Measurements from ENCODE around the gene SLCO3A1. TPM values are rescaled to one million over a fixed set of nuclear protein-coding genes. Genes with fewer than 3 reads are reported as not detected.
A peak's percentile ranks its signal among the peaks of the same experiment; 100 is the strongest.

Gene SLCO3A1
- total RNA-seq, 1 experiment from 2014 or later: 1.4 TPM

DNA sequence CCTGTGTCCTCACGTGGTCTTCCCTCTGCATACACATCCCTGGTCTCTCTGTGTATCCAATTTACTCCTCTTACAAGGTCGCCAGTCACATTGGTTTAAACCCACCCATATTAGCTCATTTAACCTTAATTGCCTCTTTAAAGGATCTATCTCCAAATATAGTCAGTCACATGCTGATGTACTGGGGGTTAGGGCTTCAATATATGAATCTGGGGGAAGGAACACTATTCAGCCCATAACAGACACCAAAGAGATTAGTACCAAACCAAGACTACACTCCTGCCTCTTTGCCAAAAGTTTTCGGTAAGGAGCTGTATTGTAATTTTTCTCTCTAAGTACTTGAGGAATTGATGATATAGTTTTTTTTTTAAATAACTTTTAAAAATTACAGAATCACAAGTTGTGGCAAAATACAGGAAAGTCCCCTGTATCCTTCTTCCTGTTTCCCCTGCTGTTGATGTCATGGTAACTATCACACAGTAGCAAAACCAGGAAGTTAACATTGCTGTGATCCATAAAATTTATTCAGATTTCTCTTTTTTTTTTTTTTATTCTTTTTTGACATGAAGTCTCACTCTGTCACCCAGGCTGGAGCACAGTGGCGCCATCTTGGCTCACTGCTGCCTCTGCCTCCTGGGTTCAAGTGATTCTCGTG lies 67.8 kb downstream of the SLCO3A1 start:
- Histone ChIP-seq H3K36me3 (replicated peaks; ENCODE audit: control insufficient read depth, insufficient read depth, low read length) (no peaks in the 10 kb centered on the region; the same call in 1 of the 2 replicates), H3K4me3 (ENCODE audit: insufficient read depth, low read depth, low read length) (no peak overlapping the region), H3K27me3 (ENCODE audit: control insufficient read depth, insufficient read depth, low read length) (no peaks in the 10 kb centered on the region)
- DNase-seq: no peak

DNA sequence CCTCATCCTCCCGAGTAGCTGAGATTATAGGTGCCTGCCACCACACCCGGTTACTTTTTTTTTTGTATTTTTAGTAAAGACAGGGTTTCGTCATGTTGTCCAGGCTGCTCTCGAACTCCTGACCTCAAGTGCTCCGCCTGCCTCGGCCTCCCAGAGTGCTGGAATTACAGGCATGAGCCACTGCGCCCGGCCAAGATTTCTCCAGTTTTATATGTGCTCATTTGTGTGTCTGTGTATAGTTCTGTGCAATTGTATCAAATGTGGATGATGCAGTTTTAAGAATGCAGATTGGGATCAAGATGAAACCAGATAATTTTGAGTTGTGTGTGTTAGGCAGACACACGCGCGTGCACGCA lies 68.3 kb downstream of the SLCO3A1 start:
- H3K4me3 ChIP-seq (ENCODE audit: insufficient read depth, low read depth, low read length): no peak overlapping the region
- H3K36me3 ChIP-seq (replicated peaks; ENCODE audit: control insufficient read depth, insufficient read depth, low read length): no peaks in the 10 kb centered on the region
- DNase-seq: no peak
- H3K27me3 ChIP-seq (ENCODE audit: control insufficient read depth, insufficient read depth, low read length): no peaks in the 10 kb centered on the region

DNA sequence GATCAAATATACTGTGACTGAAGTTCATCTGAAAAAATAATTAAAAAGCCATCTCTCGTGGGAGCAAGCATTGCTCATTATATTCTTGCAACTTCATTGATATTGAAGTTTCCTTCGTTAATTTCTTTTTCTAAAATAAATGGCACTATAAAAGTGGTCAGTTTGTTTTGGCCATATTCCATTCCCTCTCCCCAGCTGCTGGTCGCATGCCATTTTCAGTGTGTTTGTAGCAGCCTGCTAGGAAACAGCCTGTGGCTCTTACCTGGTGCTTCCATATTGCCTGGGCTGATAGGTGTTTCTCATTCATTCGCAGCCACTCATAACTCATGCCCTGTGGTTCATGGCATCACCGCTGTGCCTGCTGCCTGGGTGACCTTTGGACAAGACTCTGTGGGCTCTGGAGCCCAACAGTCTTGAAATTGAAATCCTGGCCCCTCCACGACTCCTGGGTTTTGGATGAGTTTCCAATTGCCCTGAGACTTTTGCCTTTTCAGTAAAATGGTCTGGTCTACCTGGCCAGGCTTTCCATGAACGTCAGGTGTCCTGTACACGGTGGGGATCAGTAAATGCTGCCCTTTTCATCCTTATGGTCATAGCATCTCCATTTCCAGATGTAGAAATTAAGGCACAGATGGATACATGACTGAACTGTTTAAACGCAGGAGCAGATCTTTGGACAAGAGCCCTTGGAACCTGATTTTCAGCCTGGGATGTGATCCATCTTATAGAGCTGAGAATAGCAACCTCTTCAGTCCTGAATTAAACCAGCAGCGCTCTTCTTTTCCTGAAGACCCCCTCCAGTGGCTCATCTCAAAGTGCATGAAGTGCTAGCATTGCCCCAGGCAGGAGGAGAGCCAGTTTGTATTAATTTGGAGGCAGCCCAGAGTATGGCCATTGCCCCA lies 69.4 kb downstream of the SLCO3A1 start:
- DNase-seq: no peak
- Histone ChIP-seq H3K27me3 (ENCODE audit: control insufficient read depth, insufficient read depth, low read length) (no peaks in the 10 kb centered on the region), H3K36me3 (replicated peaks; ENCODE audit: control insufficient read depth, insufficient read depth, low read length) (no peaks in the 10 kb centered on the region), H3K4me3 (ENCODE audit: insufficient read depth, low read depth, low read length) (no peak overlapping the region)

GRCh38 chr15:91924183-91924582 lies 70.7 kb downstream of the SLCO3A1 start:
- H3K36me3 ChIP-seq (replicated peaks; ENCODE audit: control insufficient read depth, insufficient read depth, low read length): no peaks in the 10 kb centered on the region
- no peaks in the 10 kb centered on the region for H3K27me3 ChIP-seq (ENCODE audit: control insufficient read depth, insufficient read depth, low read length)
- no peak for DNase-seq
- no peak overlapping the region for H3K4me3 ChIP-seq (ENCODE audit: insufficient read depth, low read depth, low read length)

- Histone ChIP-seq H3K36me3 (replicated peaks; ENCODE audit: control insufficient read depth, insufficient read depth, low read length) (no peaks in the 10 kb centered on the region), H3K27me3 (ENCODE audit: control insufficient read depth, insufficient read depth, low read length) (no peaks in the 10 kb centered on the region), H3K4me3 (ENCODE audit: insufficient read depth, low read depth, low read length) (no peak overlapping the region)
- no peak for DNase-seq
Observed at GRCh38 chr15:91924837-91925495, 71.5 kb downstream of the SLCO3A1 start.

GRCh38 chr15:91925794-91926193 lies 72.3 kb downstream of the SLCO3A1 start:
- DNase-seq: no peak
- H3K27me3 ChIP-seq (ENCODE audit: control insufficient read depth, insufficient read depth, low read length): no peaks in the 10 kb centered on the region
- H3K36me3 ChIP-seq (replicated peaks; ENCODE audit: control insufficient read depth, insufficient read depth, low read length): no peaks in the 10 kb centered on the region
- H3K4me3 ChIP-seq (ENCODE audit: insufficient read depth, low read depth, low read length): no peak overlapping the region

DNA sequence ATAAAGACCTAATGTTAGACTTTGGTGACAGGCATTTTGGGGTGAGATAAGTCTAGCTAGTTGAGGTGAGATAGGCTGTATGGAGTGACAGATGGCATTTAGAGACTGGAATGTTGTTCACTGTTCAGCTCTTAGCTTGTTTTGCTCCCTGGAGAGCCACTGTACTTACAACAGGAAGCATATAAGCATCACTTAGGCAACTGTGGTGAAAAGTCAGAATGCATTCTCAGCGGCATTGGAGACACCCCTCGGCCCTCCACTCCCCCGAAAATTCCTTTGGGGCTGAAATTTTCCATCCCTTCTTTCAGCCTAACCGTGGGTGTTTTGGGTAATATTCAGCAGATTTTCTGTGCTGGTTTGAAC lies 73.4 kb downstream of the SLCO3A1 start:
- DNase-seq: peak; percentile 48
- Histone ChIP-seq H3K4me3 (ENCODE audit: insufficient read depth, low read depth, low read length) (no peak overlapping the region), H3K36me3 (replicated peaks; ENCODE audit: control insufficient read depth, insufficient read depth, low read length) (no peaks in the 10 kb centered on the region), H3K27me3 (ENCODE audit: control insufficient read depth, insufficient read depth, low read length) (no peaks in the 10 kb centered on the region)

DNA sequence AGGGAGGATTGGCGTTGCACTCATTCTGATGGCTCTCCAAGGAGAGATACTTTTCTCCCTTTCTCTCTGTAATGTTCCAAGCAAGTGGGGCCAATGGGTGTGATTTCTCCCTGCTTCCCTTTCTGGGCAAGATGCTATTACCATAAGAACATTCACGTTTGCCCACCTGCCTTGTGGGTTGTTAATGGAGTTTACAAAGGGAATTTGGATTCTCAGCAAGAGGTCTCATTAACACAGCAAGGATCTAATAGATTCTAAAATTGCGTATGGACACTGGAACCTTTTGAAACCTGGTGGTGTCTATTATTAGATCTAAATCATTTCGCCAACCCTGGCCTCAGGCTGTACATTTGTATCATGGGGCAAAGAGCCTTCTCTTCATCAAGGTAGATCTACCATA lies 74.1 kb downstream of the SLCO3A1 start:
- Histone ChIP-seq H3K36me3 (replicated peaks; ENCODE audit: control insufficient read depth, insufficient read depth, low read length) (no peaks in the 10 kb centered on the region), H3K4me3 (ENCODE audit: insufficient read depth, low read depth, low read length) (no peak overlapping the region), H3K27me3 (ENCODE audit: control insufficient read depth, insufficient read depth, low read length) (no peaks in the 10 kb centered on the region)
- no peak for DNase-seq

- Histone ChIP-seq H3K27me3 (ENCODE audit: control insufficient read depth, insufficient read depth, low read length) (no peaks in the 10 kb centered on the region), H3K36me3 (replicated peaks; ENCODE audit: control insufficient read depth, insufficient read depth, low read length) (no peaks in the 10 kb centered on the region)
- DNase-seq: no peak
Observed at GRCh38 chr15:91928675-91929074, 75.2 kb downstream of the SLCO3A1 start.

GRCh38 chr15:91929509-91929908 lies 76.0 kb downstream of the SLCO3A1 start:
- DNase-seq: no peak
- H3K36me3 ChIP-seq (replicated peaks; ENCODE audit: control insufficient read depth, insufficient read depth, low read length): no peaks in the 10 kb centered on the region
- no peaks in the 10 kb centered on the region for H3K27me3 ChIP-seq (ENCODE audit: control insufficient read depth, insufficient read depth, low read length)
- no peak overlapping the region for H3K4me3 ChIP-seq (ENCODE audit: insufficient read depth, low read depth, low read length)

More at GRCh38 chr15:91928675-91929074, 75.2 kb downstream of the SLCO3A1 start:
- H3K4me3 ChIP-seq (ENCODE audit: insufficient read depth, low read depth, low read length): no peak overlapping the region

- no peaks in the 10 kb centered on the region for H3K36me3 ChIP-seq (replicated peaks; ENCODE audit: control insufficient read depth, insufficient read depth, low read length)
- no peak for DNase-seq
- no peaks in the 10 kb centered on the region for H3K27me3 ChIP-seq (ENCODE audit: control insufficient read depth, insufficient read depth, low read length)
- no peak overlapping the region for H3K4me3 ChIP-seq (ENCODE audit: insufficient read depth, low read depth, low read length)
Observed at GRCh38 chr15:91930092-91930491, 76.6 kb downstream of the SLCO3A1 start.

DNA sequence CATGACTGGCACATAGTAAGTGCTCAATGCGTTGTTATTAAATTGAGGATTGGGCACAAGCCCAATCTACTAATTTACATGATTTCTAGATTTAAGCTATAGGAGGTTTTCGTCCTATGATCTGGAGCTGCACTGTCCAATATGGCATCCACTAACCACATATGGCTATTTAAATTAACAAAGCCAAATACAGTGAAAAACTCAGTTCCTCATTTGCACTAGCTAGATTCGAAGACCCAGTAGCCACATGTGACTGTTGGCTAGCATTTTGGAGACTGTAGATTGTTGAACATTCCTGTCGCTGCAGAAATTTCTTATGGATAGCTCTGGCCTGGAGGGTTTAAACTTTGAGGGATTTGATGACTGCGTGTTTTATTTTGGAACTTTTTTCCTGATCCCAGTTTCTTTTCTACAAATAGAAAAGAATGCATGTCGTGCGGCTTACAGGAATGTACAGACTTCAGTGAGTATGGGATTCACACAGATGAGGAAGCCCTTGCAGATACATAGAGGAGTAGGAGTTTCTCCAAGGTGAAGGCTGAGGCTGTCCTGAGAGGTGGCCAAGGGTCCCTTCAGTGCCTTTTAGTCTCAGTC lies 82.8 kb downstream of the SLCO3A1 start:
- DNase-seq: no peak
- Histone ChIP-seq H3K27me3 (ENCODE audit: control insufficient read depth, insufficient read depth, low read length) (no peaks in the 10 kb centered on the region), H3K4me3 (ENCODE audit: insufficient read depth, low read depth, low read length) (no peak overlapping the region), H3K36me3 (replicated peaks; ENCODE audit: control insufficient read depth, insufficient read depth, low read length) (no peaks in the 10 kb centered on the region)

- Histone ChIP-seq H3K4me3 (ENCODE audit: insufficient read depth, low read depth, low read length) (no peak overlapping the region), H3K27me3 (ENCODE audit: control insufficient read depth, insufficient read depth, low read length) (no peaks in the 10 kb centered on the region), H3K36me3 (replicated peaks; ENCODE audit: control insufficient read depth, insufficient read depth, low read length) (no peaks in the 10 kb centered on the region)
- DNase-seq: no peak
Observed at GRCh38 chr15:91936927-91937326, 83.4 kb downstream of the SLCO3A1 start.

GRCh38 chr15:91938136-91938535 lies 84.6 kb downstream of the SLCO3A1 start:
- H3K27me3 ChIP-seq (ENCODE audit: control insufficient read depth, insufficient read depth, low read length): no peaks in the 10 kb centered on the region
- H3K36me3 ChIP-seq (replicated peaks; ENCODE audit: control insufficient read depth, insufficient read depth, low read length): no peaks in the 10 kb centered on the region
- no peak for DNase-seq
- no peak overlapping the region for H3K4me3 ChIP-seq (ENCODE audit: insufficient read depth, low read depth, low read length)
